ENCODE data around the gene ATG4D.

The ATG4D gene

DNA sequence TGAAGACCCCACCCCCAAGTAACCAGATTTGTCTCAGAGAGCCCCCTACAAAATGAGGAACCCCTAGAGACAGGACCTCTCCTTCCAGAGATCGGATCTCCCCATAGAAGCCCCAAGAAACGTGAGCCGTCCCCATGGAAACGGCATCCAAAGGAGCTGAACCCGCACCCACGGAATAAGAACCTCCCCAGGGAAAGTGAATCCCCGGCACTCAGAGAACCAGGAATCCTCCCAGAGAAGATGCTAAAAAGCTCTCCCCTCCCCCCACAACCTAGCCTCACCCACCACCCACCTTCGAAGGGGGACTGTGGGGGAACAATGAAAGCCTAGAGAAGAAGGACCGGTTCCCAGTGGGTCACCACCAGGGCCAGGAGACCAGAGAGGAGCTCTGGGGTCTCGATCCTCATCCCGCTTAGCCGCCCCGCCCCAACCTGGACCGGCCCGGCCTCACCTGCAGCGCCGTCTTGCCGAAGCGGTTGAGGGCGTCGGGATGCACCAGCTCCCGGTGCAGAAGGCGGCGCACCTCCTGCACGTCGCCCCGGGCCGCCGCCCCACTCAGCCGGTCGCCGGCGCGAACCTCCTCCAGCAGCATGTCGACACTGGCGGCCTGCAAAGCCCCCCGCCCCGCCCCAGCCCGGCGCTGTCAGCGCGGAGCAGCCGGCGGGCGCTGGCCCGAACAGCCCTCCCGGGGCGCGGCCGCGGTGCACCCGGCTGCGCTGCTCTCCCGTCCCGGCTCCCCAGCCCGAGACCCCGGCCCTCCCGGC is 24.5 kb downstream of the ATG4D start:
- TF ChIP-seq GATA3 (IDR thresholded peaks at IDR 0.05; ENCODE audit: low read depth, low read length) (no peak), GATA2 (IDR thresholded peaks at IDR 0.05; ENCODE audit: low read depth, low read length) (no peak)

DNA sequence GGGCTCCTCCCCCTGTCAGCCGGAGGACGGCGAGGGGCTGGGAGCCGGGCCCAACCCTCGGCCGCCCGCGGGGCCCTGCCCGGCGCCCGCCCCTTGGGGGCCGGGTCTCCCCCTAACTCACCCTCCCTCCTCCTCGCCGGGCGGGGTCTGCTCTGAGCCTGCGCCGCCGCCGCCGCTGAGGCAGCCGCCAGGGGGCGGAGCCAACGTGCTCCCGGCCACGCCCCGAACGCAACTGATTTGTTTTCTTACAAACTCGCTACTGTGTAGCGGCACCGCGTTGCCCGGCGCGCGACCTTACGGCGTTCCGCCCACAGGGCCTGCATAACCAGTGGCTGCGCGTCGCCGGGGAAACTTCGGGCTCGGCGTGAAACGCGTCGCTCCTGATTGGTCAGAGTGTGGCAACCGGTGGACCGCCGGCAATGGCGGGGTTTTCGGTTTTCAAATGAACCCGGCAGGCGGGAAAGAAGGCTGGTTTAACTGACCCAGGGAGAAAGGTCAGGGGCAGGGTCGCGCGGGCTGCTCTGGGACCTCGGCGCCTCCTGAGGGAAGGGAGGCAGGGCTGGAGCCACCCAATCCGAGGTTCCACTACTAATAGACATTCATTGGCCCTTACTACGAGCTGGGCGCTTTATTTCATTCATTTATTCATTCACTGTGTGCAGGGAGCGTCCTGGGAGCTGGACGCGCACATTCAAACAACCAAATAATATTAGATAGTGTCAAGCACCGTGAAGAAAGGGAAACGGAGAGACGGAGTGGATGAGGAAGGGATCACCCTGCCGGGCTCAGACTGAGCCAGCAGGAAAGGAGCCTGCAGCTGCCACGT is 25.3 kb downstream of the ATG4D start, which contains the start of gene CDKN2D:
CDKN2D (minus strand) TSS at position 154 of the 826 bp plus-strand sequence. CDS start 326 bp downstream, outside the sequence.
- TF ChIP-seq GATA2 (IDR thresholded peaks at IDR 0.05; ENCODE audit: low read depth, low read length): no peak
- TF ChIP-seq GATA3 (IDR thresholded peaks at IDR 0.05; ENCODE audit: low read depth, low read length): no peak

DNA sequence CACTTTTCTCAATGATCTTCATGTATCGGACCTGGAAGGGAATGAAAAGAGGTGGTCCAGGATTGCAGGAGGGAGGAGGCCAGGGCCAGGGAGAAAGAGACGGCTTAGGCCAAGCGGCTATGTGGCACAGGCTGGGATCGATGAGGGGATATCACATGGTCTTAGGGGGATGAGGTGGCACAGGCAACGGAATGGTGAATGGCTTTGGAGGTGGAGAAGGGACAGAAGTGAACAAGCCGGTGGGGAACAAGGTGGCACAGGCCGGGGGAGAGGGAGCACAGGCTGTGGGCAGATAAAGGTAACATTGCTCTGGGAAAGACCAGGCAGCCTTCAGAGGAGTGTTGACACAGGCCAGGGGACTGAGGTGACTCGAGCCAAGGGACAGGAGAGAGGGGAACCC is 30.8 kb downstream of the ATG4D start:
- no peak for TF ChIP-seq GATA3 (IDR thresholded peaks at IDR 0.05; ENCODE audit: low read depth, low read length)
- TF ChIP-seq GATA2 (IDR thresholded peaks at IDR 0.05; ENCODE audit: low read depth, low read length): no peak

DNA sequence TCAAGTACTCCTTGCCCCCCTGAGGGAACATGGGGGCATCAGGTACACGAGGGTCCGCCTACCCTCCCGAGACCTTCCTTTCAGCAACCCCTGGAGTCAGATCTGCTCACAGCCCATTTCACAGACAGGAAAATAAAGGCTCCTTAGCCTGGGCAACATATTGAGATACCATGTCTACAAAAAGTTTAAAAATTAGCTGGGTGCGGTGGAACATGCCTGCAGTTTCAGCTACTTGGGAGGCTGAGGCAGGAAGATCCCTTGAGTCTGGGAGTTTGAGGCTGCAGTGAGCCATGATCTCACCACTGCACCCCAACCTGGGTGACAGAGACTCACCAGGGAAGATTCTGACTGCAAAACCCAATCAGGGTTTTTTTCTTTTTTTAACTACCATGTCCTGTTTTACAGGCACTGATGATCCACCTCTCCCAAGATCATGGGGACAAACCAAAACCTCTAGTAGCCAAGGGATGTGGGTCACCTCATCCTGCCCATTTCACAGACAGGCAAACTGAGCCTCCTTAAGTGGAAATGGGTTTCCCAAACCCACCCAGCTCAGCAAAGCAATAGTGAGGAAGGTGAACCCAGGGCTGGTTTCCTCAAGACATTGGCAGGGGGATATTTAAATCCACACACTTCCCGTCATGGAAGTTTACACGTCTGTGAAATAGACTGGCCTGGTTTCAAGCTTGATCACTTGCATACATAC is 31.5 kb downstream of the ATG4D start:
- TF ChIP-seq GATA3 (IDR thresholded peaks at IDR 0.05; ENCODE audit: low read depth, low read length): no peak
- no peak for TF ChIP-seq GATA2 (IDR thresholded peaks at IDR 0.05; ENCODE audit: low read depth, low read length)

DNA sequence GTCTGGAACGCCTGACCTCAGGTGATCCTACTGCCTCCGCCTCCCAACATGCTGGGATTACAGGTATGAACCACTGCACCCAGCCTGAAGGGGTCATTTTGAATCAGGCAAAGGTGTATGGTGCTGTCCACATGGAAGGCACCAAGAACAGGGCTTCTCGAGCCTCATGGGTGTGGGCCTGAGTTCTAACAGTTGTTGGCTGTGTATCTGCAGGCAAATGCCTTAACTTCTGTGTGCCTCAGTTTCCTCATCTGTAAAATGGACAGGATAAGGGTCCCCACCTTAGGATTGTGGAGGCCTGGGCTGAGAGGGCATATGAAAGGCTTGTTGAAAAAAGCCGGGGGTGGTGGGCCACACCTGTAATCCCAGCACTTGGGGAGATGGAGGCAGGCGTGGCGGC is 34.2 kb downstream of the ATG4D start:
- TF ChIP-seq GATA2 (IDR thresholded peaks at IDR 0.05; ENCODE audit: low read depth, low read length) (no peak), GATA3 (IDR thresholded peaks at IDR 0.05; ENCODE audit: low read depth, low read length) (no peak)

DNA sequence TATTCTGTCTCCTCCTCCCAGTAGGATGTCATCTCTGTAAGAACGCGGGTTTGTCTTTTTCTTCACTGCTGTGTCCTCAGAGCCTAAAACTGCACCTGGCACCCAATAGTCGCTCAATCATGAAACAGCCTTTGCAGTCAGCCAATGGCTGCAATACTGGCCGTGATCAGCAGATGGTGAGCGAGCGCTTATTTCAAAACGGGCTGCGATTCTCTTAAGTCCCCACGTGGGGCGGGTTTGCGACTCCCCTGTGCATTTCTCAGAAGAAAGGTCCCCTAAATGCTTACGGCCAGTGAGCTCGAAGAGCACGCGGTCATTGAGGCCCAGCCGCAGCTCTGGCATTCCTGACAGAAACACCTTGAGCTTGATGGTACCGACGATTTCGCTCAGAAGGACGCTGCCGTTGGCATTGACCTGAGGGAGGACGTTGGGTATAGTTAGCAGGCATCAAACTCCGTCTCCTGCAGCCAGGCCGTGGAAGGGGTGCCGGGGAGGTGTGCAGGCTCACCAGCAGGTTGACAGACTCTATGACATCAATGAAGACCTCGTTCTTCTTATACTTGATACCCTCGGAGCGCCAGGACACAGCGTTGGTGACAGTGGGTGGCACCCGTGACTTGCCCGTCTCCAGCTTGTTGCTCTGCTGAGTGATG is 37.4 kb downstream of the ATG4D start:
- TF ChIP-seq GATA3 (IDR thresholded peaks at IDR 0.05; ENCODE audit: low read depth, low read length) (no peak), GATA2 (IDR thresholded peaks at IDR 0.05; ENCODE audit: low read depth, low read length) (no peak)

DNA sequence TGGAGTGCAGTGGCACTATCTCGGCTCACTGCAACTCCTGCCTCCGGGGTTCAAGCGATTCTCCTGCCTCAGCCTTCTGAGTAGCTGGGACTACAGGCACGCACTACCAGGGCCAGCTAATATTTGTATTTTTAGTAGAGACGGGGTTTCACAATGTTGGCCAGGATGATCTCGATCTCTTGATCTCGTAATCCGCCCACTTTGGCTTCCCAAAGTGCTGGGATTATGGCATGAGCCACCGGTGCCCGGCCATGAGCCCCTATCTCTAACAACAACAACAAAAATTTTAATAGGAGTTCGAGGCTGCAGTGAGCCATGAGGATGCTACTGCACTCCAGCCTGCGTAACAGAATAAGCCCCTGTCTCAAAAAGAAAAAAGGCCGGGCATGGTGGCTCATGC is 38.4 kb downstream of the ATG4D start:
- TF ChIP-seq GATA3 (IDR thresholded peaks at IDR 0.05; ENCODE audit: low read depth, low read length) (no peak), GATA2 (IDR thresholded peaks at IDR 0.05; ENCODE audit: low read depth, low read length) (no peak)

DNA sequence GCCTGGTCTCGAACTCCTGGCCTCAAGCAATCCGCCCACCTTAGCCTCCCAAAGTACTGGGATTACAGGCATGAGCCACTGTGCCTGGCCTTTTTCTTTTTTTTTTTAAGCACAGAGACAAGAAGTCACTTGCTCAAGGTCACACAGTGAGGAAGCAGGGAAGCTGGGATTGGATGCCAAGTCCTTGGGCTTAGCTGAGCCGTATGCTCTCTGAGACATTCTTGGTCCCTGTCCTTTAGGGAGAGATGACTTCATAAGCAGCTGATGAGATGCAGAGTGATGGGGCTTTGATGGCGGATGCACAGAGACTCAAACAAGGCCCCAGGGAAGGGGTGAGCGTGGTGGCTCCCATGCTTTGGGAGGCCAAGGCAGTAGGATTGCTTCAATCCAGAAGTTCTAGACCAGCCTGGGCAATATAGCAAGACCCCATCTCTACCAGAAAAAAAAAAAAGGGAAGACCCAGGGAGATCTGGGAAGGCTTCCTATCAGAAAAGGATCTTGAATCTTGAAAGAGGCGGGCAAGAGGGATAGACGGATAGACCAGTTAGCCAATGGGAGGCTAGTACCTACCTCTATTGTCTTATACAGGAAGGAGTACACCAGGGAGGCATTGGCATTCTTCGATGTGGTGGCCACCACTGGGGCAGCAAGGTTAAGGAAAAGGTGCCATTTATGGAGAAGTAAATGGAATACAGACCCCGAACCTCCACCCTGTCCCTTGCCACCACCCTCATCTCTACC is 39.5 kb downstream of the ATG4D start:
- no peak for TF ChIP-seq GATA3 (IDR thresholded peaks at IDR 0.05; ENCODE audit: low read depth, low read length)
- no peak for TF ChIP-seq GATA2 (IDR thresholded peaks at IDR 0.05; ENCODE audit: low read depth, low read length)

DNA sequence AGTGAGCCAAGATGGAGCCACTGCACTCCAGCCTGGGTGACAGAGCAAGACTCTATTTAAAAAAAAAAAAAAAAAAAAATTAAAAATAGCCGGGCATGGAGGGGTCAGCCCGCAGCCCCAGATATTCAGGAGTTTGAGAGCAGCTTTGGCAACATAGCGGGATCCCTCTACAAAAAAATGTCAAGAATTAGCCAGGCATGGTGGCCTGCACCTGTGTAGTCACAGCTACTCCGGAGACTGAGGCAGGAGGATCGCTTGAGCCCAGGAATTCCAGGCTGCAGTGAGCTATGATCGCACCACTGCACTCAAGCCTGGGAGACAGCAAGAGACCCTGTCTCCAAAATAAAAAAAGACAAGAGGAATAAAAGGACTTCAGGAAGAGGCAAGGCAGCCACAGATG is 42.7 kb downstream of the ATG4D start:
- TF ChIP-seq GATA2 (IDR thresholded peaks at IDR 0.05; ENCODE audit: low read depth, low read length) (no peak), GATA3 (IDR thresholded peaks at IDR 0.05; ENCODE audit: low read depth, low read length) (no peak)

DNA sequence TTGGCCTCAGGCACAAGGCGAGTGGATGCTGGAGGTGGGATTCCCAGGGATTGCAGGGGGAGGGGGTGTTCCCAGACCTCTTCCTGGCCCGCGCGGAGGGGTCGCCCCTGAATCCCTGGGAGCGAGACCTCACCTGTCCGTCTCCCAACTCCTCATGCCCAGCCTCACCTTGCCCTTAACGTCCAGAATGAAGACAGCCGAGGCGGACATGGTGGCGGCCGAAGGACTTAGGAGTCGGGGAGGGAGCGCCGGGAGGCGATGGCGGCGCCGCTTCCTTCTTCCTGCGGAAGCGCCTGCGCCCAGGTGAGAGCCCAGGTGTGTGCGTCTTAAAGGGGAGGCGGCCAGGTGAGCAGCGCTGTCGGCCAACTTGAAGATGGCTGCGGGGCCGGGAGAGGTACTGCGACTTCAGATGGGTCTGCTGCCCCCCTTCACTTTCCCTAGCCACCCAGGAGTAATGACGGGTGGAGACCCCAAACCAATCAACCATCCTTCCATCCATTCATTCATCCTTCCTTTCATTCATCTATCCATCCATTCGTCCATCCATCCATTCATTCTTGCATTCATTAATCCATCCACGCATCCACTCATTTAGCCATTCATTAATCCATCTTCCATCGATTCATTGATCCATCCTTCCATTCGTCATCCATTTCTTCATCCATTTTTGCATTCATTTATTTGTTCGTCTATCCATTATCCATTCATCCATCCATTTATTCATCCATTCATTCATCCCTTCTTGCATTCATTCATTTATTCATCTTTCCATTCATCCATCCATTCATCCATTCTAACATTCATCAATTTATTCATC is 43.5 kb downstream of the ATG4D start, which contains the start of gene AP1M2:
AP1M2 (minus strand) TSS at position 291 of the 817 bp plus-strand sequence; CDS start at position 210, 81 bp downstream.
- TF ChIP-seq GATA3 (IDR thresholded peaks at IDR 0.05; ENCODE audit: low read depth, low read length) (no peak), GATA2 (IDR thresholded peaks at IDR 0.05; ENCODE audit: low read depth, low read length) (no peak)

DNA sequence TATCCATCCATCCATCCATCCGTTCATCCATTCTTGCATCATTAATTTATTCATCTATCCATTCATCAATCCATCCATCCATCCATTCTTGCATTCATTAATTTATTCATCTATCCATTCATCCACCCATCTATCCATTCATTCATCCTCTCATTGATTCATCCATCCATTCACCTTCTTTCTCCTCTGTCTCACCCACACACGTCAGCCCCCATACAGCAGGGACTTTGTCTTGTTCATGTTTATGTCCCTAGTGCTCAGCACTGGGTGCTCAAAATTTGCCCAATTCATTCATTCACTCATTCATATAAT is 44.1 kb downstream of the ATG4D start:
- no peak for TF ChIP-seq GATA2 (IDR thresholded peaks at IDR 0.05; ENCODE audit: low read depth, low read length)
- TF ChIP-seq GATA3 (IDR thresholded peaks at IDR 0.05; ENCODE audit: low read depth, low read length): no peak

DNA sequence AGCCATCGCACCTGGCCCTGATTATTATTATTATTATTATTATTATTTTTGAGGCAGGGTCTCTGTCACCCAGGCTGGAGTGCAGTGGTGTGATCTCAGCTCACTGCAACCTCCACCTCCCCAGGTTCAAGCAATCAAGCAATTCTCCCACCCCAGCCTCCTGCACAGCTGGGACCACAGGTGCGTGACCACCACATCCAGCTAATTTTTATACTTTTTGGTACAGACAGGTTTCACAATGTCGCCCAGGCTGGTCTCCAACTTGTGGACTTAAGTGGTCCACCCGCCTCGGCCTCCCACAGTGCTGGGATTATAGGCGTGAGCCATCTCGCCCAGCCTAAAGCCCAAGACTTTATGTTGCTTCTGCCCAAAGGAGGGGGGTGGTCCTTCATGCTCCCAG is 49.4 kb downstream of the ATG4D start:
- TF ChIP-seq GATA2 (IDR thresholded peaks at IDR 0.05; ENCODE audit: low read depth, low read length) (no peak), GATA3 (IDR thresholded peaks at IDR 0.05; ENCODE audit: low read depth, low read length) (no peak)

All from SH-SY5Y (cell line).